ENCODE measurements around the gene TRPM2.
"Not testable (repeated sequence)": the region's sequence is repeated elsewhere in the genome, so short reads cannot be mapped to it uniquely, and the experiment has no call there.

GRCh38 chr21:44404482-44404881 is 51.1 kb downstream of the TRPM2 start:
- not testable (repeated sequence) for TF ChIP-seq CTCF (IDR thresholded peaks at IDR 0.05); SIN3A (IDR thresholded peaks at IDR 0.05; ENCODE audit: borderline replicate concordance, insufficient read depth, low read depth, low read length); REST (IDR thresholded peaks at IDR 0.05; ENCODE audit: insufficient read depth in 1 of 2, low read depth in 2 of 2, low read length in 1 of 2); POLR2AphosphoS5 (IDR thresholded peaks at IDR 0.05; ENCODE audit: low read depth, low read length)
